HuH-7 (cell line): ENCODE measurements around the gene TAF5.
"Not testable (repeated sequence)": the region's sequence is repeated elsewhere in the genome, so short reads cannot be mapped to it uniquely, and the experiment has no call there.

ENCODE experiments used
- DNase-seq: peaks from one replicate; pipeline ENCODE4 v3.0.0; 2011; ENCODE audit warnings: low spot score

The TAF5 gene

DNA sequence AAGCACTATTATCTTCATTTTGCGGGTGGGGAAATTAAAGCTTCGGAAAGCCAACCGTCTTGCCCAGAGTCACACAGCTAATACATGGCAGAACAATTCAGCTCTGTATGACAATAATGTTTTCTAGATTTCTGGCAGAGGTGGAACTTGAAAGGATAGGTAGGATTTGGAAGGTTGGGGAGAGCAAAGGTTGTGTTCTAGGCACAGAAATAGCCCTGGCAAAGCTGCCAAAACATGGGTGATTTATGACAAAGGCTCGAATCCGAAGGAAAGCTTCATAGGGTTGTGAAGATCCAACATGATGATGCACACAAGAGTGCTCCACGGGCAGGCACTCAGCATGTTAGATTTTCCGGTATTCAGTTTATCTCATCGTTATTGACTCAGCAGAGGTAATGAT, 47.8 kb downstream of the TAF5 start:
- DNase-seq, result no peak

DNA sequence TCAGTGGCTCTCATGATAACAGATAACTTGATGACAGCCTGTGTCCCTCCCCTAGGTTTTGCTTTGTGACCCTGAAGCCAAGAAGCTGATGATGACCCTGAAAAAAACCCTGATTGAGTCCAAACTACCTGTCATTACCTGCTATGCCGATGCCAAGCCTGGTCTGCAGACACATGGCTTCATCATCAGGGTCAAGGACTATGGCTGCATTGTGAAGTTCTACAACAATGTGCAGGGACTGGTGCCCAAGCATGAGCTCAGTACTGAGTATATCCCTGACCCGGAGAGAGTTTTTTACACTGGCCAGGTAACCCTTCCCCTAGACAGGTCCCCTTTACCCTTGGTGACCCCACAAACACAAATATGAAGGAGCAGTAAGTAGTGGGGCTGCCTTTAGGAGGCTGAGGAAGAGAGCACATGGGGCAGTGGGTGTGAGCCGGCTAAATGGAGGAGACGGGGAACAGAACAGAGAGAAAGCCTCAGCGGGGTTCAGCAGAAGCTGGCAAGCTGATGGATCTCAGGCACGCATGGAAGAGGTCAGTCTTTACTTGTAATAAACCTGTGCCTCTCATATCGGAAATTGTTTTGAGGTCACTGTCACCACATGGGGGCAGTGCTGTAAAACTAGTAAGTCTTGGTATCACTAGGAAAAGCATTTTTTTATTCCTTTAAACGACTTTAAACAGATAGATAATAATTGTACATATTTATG, 48.8 kb downstream of the TAF5 start:
- DNase-seq, result peak; percentile 42

DNA sequence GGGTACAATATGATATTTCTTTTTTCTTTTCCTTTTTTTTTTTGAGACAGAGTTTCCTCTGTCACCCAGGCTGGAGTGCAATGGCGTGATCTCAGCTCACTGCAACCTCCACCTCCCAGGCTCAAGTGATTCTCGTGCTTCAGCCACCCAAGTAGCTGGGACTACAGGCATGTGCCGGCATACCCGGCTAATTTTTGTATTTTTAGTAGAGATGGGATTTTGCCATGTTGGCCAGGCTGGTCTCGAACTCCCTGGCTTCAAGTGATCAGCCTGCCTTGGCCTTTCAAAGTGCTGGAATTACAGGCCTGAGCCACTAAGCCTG, 49.3 kb downstream of the TAF5 start:
- DNase-seq, result not testable (repeated sequence)

- no peak for DNase-seq
Observed at GRCh38 chr10:103417601-103418000, 49.8 kb downstream of the TAF5 start.

DNA sequence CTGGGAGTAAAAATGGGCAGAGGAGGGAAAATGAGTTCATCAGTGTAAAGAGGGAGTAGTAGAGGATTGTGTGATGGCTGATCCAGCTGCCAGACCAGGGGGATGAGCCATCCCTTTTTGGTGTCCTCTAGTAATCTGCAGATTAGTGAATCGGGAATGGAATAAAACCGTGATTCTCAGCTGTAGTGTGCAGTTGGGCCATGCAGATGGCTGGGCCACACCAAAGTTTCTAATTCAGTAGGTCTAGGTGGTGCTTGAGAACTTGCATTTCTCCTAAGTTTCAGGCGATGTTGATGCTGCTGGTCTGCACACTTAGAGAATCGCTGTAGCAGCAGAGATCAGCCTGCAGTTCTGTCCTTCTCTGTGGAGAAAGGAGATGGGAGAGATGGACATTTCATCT, 51.3 kb downstream of the TAF5 start:
- DNase-seq, result no peak

- no peak for DNase-seq
Observed at GRCh38 chr10:103423748-103424147, 56.0 kb downstream of the TAF5 start.

- no peak for DNase-seq
Observed at GRCh38 chr10:103427866-103428265, 60.1 kb downstream of the TAF5 start.

GRCh38 chr10:103428989-103429643, 61.3 kb downstream of the TAF5 start:
- no peak for DNase-seq

DNA sequence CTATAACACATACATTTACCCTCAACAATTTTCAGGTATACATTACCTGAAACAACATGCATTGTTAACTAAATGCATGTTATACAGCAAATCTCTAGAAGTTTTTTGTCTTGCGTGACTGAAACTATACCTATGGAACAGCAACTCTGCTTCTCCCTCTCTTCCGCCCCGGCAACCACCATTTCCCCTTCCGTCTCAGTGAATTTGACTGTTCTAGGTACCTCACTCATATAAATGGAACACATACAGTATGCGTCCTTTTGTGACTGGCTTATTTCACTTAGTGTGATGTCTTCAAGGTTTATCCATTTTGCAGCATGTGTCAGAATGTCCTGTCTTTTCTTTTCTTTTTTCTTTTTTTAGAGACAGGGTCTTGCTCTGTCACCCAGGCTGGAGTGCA, 61.9 kb downstream of the TAF5 start:
- DNase-seq, result no peak

- DNase-seq, result no peak
Observed at GRCh38 chr10:103431902-103432301, 64.1 kb downstream of the TAF5 start.

DNA sequence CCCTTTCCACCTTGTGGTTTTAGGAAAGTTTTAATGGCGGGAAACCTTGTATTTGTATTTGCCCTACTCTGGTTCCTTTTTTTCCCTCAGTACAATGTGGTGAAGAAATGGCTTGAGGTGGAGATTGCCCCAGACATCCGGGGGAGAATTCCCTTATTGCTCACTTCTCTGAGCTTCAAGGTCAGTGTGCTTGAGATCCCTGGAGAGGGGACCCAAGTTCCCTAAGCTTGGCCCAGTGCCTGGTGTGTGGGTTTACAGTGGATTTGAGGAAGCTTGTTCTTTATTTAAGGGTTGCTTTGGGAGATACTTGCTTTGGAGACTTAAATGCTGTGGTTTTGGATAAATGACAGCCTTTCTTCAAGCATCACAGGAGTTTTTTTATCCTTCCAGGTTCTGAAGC, 66.1 kb downstream of the TAF5 start:
- DNase-seq, result no peak
